Measurements from ENCODE around the gene CFAP299.
"Not testable (repeated sequence)": the region's sequence is repeated elsewhere in the genome, so short reads cannot be mapped to it uniquely, and the experiment has no call there.

Gene CFAP299

GRCh38 chr4:80611678-80611979, 276.1 kb downstream of the CFAP299 start:
- Histone ChIP-seq H3K36me3 (ENCODE audit: control insufficient read depth in 1 of 2, insufficient read depth in 2 of 2, low read length in 2 of 2) (no peaks in the 10 kb centered on the region), H3K9me3 (ENCODE audit: control insufficient read depth in 1 of 2, low read length in 2 of 2) (no peaks in the 10 kb centered on the region), H3K27me3 (ENCODE audit: low read depth, low read length) (no peaks in the 10 kb centered on the region), H3K27ac (ENCODE audit: low read length) (no peak overlapping the region), H3K4me3 (ENCODE audit: low read depth in 1 of 2, low read length in 2 of 2) (no peak overlapping the region), H3K4me1 (ENCODE audit: control insufficient read depth in 1 of 2, insufficient read depth in 2 of 2, low read length in 2 of 2) (no peaks in the 10 kb centered on the region)

- Histone ChIP-seq H3K36me3 (ENCODE audit: control insufficient read depth in 1 of 2, insufficient read depth in 2 of 2, low read length in 2 of 2) (no peaks in the 10 kb centered on the region), H3K27ac (ENCODE audit: low read length) (no peak overlapping the region), H3K9me3 (ENCODE audit: control insufficient read depth in 1 of 2, low read length in 2 of 2) (no peaks in the 10 kb centered on the region), H3K4me3 (ENCODE audit: low read depth in 1 of 2, low read length in 2 of 2) (no peak overlapping the region), H3K4me1 (ENCODE audit: control insufficient read depth in 1 of 2, insufficient read depth in 2 of 2, low read length in 2 of 2) (no peaks in the 10 kb centered on the region), H3K27me3 (ENCODE audit: low read depth, low read length) (no peaks in the 10 kb centered on the region)
These were observed 277.9 kb downstream of the CFAP299 start for GRCh38 chr4:80613470-80613869.

- no peaks in the 10 kb centered on the region for H3K4me1 ChIP-seq (ENCODE audit: control insufficient read depth in 1 of 2, insufficient read depth in 2 of 2, low read length in 2 of 2)
- H3K4me3 ChIP-seq (ENCODE audit: low read depth in 1 of 2, low read length in 2 of 2), result no peak overlapping the region
- H3K9me3 ChIP-seq (ENCODE audit: control insufficient read depth in 1 of 2, low read length in 2 of 2), result no peaks in the 10 kb centered on the region
- no peak overlapping the region for H3K27ac ChIP-seq (ENCODE audit: low read length)
- no peaks in the 10 kb centered on the region for H3K36me3 ChIP-seq (ENCODE audit: control insufficient read depth in 1 of 2, insufficient read depth in 2 of 2, low read length in 2 of 2)
- H3K27me3 ChIP-seq (ENCODE audit: low read depth, low read length), result no peaks in the 10 kb centered on the region
These were observed 278.8 kb downstream of the CFAP299 start for GRCh38 chr4:80614319-80614718.

GRCh38 chr4:80615099-80615498, 279.6 kb downstream of the CFAP299 start:
- H3K27me3 ChIP-seq (ENCODE audit: low read depth, low read length), result no peaks in the 10 kb centered on the region
- no peak overlapping the region for H3K4me3 ChIP-seq (ENCODE audit: low read depth in 1 of 2, low read length in 2 of 2)
- no peaks in the 10 kb centered on the region for H3K4me1 ChIP-seq (ENCODE audit: control insufficient read depth in 1 of 2, insufficient read depth in 2 of 2, low read length in 2 of 2)
- no peaks in the 10 kb centered on the region for H3K36me3 ChIP-seq (ENCODE audit: control insufficient read depth in 1 of 2, insufficient read depth in 2 of 2, low read length in 2 of 2)
- no peak overlapping the region for H3K27ac ChIP-seq (ENCODE audit: low read length)
- H3K9me3 ChIP-seq (ENCODE audit: control insufficient read depth in 1 of 2, low read length in 2 of 2), result no peaks in the 10 kb centered on the region

- no peaks in the 10 kb centered on the region for H3K27me3 ChIP-seq (ENCODE audit: low read depth, low read length)
- H3K36me3 ChIP-seq (ENCODE audit: control insufficient read depth in 1 of 2, insufficient read depth in 2 of 2, low read length in 2 of 2), result no peaks in the 10 kb centered on the region
- H3K27ac ChIP-seq (ENCODE audit: low read length), result no peak overlapping the region
- H3K4me3 ChIP-seq (ENCODE audit: low read depth in 1 of 2, low read length in 2 of 2), result no peak overlapping the region
- H3K9me3 ChIP-seq (ENCODE audit: control insufficient read depth in 1 of 2, low read length in 2 of 2), result peaks cover 0 to 8% of the 10 kb centered on the region in 2 donors
- H3K4me1 ChIP-seq (ENCODE audit: control insufficient read depth in 1 of 2, insufficient read depth in 2 of 2, low read length in 2 of 2), result no peaks in the 10 kb centered on the region
These were observed 283.6 kb downstream of the CFAP299 start for GRCh38 chr4:80619070-80619674.

- no peaks in the 10 kb centered on the region for H3K4me1 ChIP-seq (ENCODE audit: control insufficient read depth in 1 of 2, insufficient read depth in 2 of 2, low read length in 2 of 2)
- H3K9me3 ChIP-seq (ENCODE audit: control insufficient read depth in 1 of 2, low read length in 2 of 2), result no peaks in the 10 kb centered on the region
- no peaks in the 10 kb centered on the region for H3K36me3 ChIP-seq (ENCODE audit: control insufficient read depth in 1 of 2, insufficient read depth in 2 of 2, low read length in 2 of 2)
- no peak overlapping the region for H3K27ac ChIP-seq (ENCODE audit: low read length)
- no peaks in the 10 kb centered on the region for H3K27me3 ChIP-seq (ENCODE audit: low read depth, low read length)
- no peak overlapping the region for H3K4me3 ChIP-seq (ENCODE audit: low read depth in 1 of 2, low read length in 2 of 2)
These were observed 296.3 kb downstream of the CFAP299 start for GRCh38 chr4:80631861-80632260.

- H3K9me3 ChIP-seq (ENCODE audit: control insufficient read depth in 1 of 2, low read length in 2 of 2), result no peaks in the 10 kb centered on the region
- no peak overlapping the region for H3K4me3 ChIP-seq (ENCODE audit: low read depth in 1 of 2, low read length in 2 of 2)
- no peaks in the 10 kb centered on the region for H3K36me3 ChIP-seq (ENCODE audit: control insufficient read depth in 1 of 2, insufficient read depth in 2 of 2, low read length in 2 of 2)
- H3K27ac ChIP-seq (ENCODE audit: low read length), result no peak overlapping the region
- no peaks in the 10 kb centered on the region for H3K27me3 ChIP-seq (ENCODE audit: low read depth, low read length)
- H3K4me1 ChIP-seq (ENCODE audit: control insufficient read depth in 1 of 2, insufficient read depth in 2 of 2, low read length in 2 of 2), result no peaks in the 10 kb centered on the region
These were observed 301.7 kb downstream of the CFAP299 start for GRCh38 chr4:80637190-80637589.

- no peaks in the 10 kb centered on the region for H3K27me3 ChIP-seq (ENCODE audit: low read depth, low read length)
- no peaks in the 10 kb centered on the region for H3K9me3 ChIP-seq (ENCODE audit: control insufficient read depth in 1 of 2, low read length in 2 of 2)
- no peak overlapping the region for H3K27ac ChIP-seq (ENCODE audit: low read length)
- H3K4me1 ChIP-seq (ENCODE audit: control insufficient read depth in 1 of 2, insufficient read depth in 2 of 2, low read length in 2 of 2), result no peaks in the 10 kb centered on the region
- H3K4me3 ChIP-seq (ENCODE audit: low read depth in 1 of 2, low read length in 2 of 2), result no peak overlapping the region
- no peaks in the 10 kb centered on the region for H3K36me3 ChIP-seq (ENCODE audit: control insufficient read depth in 1 of 2, insufficient read depth in 2 of 2, low read length in 2 of 2)
These were observed 310.5 kb downstream of the CFAP299 start for GRCh38 chr4:80646061-80646460.

GRCh38 chr4:80655662-80656061, 320.1 kb downstream of the CFAP299 start:
- H3K4me1 ChIP-seq (ENCODE audit: control insufficient read depth in 1 of 2, insufficient read depth in 2 of 2, low read length in 2 of 2), result no peaks in the 10 kb centered on the region

GRCh38 chr4:80670118-80670517, 334.6 kb downstream of the CFAP299 start:
- H3K27me3 ChIP-seq (ENCODE audit: low read depth, low read length), result not testable (repeated sequence)

More at GRCh38 chr4:80655662-80656061, 320.1 kb downstream of the CFAP299 start:
- no peaks in the 10 kb centered on the region for H3K36me3 ChIP-seq (ENCODE audit: control insufficient read depth in 1 of 2, insufficient read depth in 2 of 2, low read length in 2 of 2)
- no peak overlapping the region for H3K27ac ChIP-seq (ENCODE audit: low read length)
- H3K4me3 ChIP-seq (ENCODE audit: low read depth in 1 of 2, low read length in 2 of 2), result no peak overlapping the region
- no peaks in the 10 kb centered on the region for H3K9me3 ChIP-seq (ENCODE audit: control insufficient read depth in 1 of 2, low read length in 2 of 2)
- H3K27me3 ChIP-seq (ENCODE audit: low read depth, low read length), result no peaks in the 10 kb centered on the region

GRCh38 chr4:80678413-80678812, 342.9 kb downstream of the CFAP299 start:
- Histone ChIP-seq H3K27me3 (ENCODE audit: low read depth, low read length) (no peaks in the 10 kb centered on the region), H3K4me1 (ENCODE audit: control insufficient read depth in 1 of 2, insufficient read depth in 2 of 2, low read length in 2 of 2) (no peaks in the 10 kb centered on the region), H3K36me3 (ENCODE audit: control insufficient read depth in 1 of 2, insufficient read depth in 2 of 2, low read length in 2 of 2) (no peaks in the 10 kb centered on the region), H3K9me3 (ENCODE audit: control insufficient read depth in 1 of 2, low read length in 2 of 2) (no peaks in the 10 kb centered on the region), H3K4me3 (ENCODE audit: low read depth in 1 of 2, low read length in 2 of 2) (no peak overlapping the region), H3K27ac (ENCODE audit: low read length) (no peak overlapping the region)

More at GRCh38 chr4:80670118-80670517, 334.6 kb downstream of the CFAP299 start:
- H3K36me3 ChIP-seq (ENCODE audit: control insufficient read depth in 1 of 2, insufficient read depth in 2 of 2, low read length in 2 of 2); H3K27ac ChIP-seq (ENCODE audit: low read length); H3K4me3 ChIP-seq (ENCODE audit: low read depth in 1 of 2, low read length in 2 of 2); H3K4me1 ChIP-seq (ENCODE audit: control insufficient read depth in 1 of 2, insufficient read depth in 2 of 2, low read length in 2 of 2); H3K9me3 ChIP-seq (ENCODE audit: control insufficient read depth in 1 of 2, low read length in 2 of 2): not testable (repeated sequence)

GRCh38 chr4:80680934-80681333, 345.4 kb downstream of the CFAP299 start:
- H3K4me3 ChIP-seq (ENCODE audit: low read depth in 1 of 2, low read length in 2 of 2), result no peak overlapping the region
- H3K9me3 ChIP-seq (ENCODE audit: control insufficient read depth in 1 of 2, low read length in 2 of 2), result no peaks in the 10 kb centered on the region
- H3K27me3 ChIP-seq (ENCODE audit: low read depth, low read length), result no peaks in the 10 kb centered on the region
- H3K4me1 ChIP-seq (ENCODE audit: control insufficient read depth in 1 of 2, insufficient read depth in 2 of 2, low read length in 2 of 2), result peaks cover 0 to 3% of the 10 kb centered on the region in 2 donors
- H3K36me3 ChIP-seq (ENCODE audit: control insufficient read depth in 1 of 2, insufficient read depth in 2 of 2, low read length in 2 of 2), result no peaks in the 10 kb centered on the region
- no peak overlapping the region for H3K27ac ChIP-seq (ENCODE audit: low read length)
